Endothelial cell of umbilical vein (primary cell): ENCODE measurements around the gene BRAT1.

Experiments
- EZH2 ChIP-seq: IDR thresholded peaks from 2 replicates; pipeline ENCODE4 v1.6.1; 2012; ENCODE audit warnings: borderline replicate concordance, low read depth, mild to moderate bottlenecking, moderate library complexity, low read length, inconsistent platforms; ENCODE audit not compliant: severe bottlenecking
- GATA2 ChIP-seq: IDR thresholded peaks from 2 replicates; pipeline ENCODE4 v1.7.0; 2011; ENCODE audit warnings: low read depth, mild to moderate bottlenecking, moderate library complexity, mixed read lengths, low read length; ENCODE audit not compliant: insufficient read length, insufficient read depth
- POLR2A ChIP-seq: IDR thresholded peaks from 2 replicates; pipeline ENCODE4 v1.6.1; 2012; ENCODE audit warnings: low read depth, mild to moderate bottlenecking, control low read depth, low read length
- POLR2AphosphoS5 ChIP-seq: IDR thresholded peaks from 2 replicates; pipeline ENCODE4 v1.6.1; 2012; ENCODE audit warnings: low read depth, mild to moderate bottlenecking, control low read depth, low read length, moderate library complexity; ENCODE audit not compliant: insufficient read depth
- TF ChIP-seq, protein P1 (sequence below), 2 donors: IDR thresholded peaks; 1 replicate in 1 of 2; 2 replicates in 1 of 2; pipeline ENCODE4 v1.5.1; 2011; ENCODE audit warnings: low read length in 2 of 2, mild to moderate bottlenecking in 2 of 2, moderate library complexity in 2 of 2, control low read depth in 1 of 2, inconsistent platforms in 1 of 2, low read depth in 1 of 2; ENCODE audit not compliant: insufficient read depth in 1 of 2; ENCODE audit errors: extremely low read depth in 1 of 2
- TF ChIP-seq, protein P2 (sequence below): IDR thresholded peaks from 2 replicates; pipeline ENCODE4 v1.6.1; 2011; ENCODE audit not compliant: insufficient read depth, insufficient read length

- TF ChIP-seq, protein P1, sequence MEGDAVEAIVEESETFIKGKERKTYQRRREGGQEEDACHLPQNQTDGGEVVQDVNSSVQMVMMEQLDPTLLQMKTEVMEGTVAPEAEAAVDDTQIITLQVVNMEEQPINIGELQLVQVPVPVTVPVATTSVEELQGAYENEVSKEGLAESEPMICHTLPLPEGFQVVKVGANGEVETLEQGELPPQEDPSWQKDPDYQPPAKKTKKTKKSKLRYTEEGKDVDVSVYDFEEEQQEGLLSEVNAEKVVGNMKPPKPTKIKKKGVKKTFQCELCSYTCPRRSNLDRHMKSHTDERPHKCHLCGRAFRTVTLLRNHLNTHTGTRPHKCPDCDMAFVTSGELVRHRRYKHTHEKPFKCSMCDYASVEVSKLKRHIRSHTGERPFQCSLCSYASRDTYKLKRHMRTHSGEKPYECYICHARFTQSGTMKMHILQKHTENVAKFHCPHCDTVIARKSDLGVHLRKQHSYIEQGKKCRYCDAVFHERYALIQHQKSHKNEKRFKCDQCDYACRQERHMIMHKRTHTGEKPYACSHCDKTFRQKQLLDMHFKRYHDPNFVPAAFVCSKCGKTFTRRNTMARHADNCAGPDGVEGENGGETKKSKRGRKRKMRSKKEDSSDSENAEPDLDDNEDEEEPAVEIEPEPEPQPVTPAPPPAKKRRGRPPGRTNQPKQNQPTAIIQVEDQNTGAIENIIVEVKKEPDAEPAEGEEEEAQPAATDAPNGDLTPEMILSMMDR (IDR thresholded peaks at IDR 0.05; ENCODE audit: extremely low read depth in 1 of 2, insufficient read depth in 1 of 2, low read depth in 1 of 2, low read length in 2 of 2) = no peak
- TF ChIP-seq, protein P2, sequence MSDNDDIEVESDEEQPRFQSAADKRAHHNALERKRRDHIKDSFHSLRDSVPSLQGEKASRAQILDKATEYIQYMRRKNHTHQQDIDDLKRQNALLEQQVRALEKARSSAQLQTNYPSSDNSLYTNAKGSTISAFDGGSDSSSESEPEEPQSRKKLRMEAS = no peak
- TF ChIP-seq EZH2 (no peak), POLR2A (no peak), GATA2 (no peak), POLR2AphosphoS5 (no peak)
Observed at GRCh38 chr7:2573761-2574160, 18.4 kb upstream of the BRAT1 start.
